IMR-90 (cell line): ENCODE data around the gene CRACDL. TPM values are rescaled to one million over a fixed set of nuclear protein-coding genes. Genes with fewer than 3 reads are reported as not detected.

ENCODE experiments used
- ATAC-seq: fragments of 200-7000 bp; cut with Tn5 transposase; 2 replicates; pipeline ENCODE4 v1.9.1; 2020; ENCODE audit warnings: low read depth, mild to moderate bottlenecking, moderate library complexity
- BruUV-seq: library from RNA; stranded (reverse); fragments of 400-500 nt; replicated peaks from 2 replicates; lab custom pipeline; 2021; lab: Mats Ljungman, UMichigan
- CTCF ChIA-PET: fragments of 300-600 bp; formaldehyde crosslinking; extraction: SDS; loops from one replicate; lab custom pipeline; 2021; ENCODE audit warnings: antibody characterized with exemption; lab: Yijun Ruan, JAX
- POLR2A ChIA-PET: fragments of 300-600 bp; sonication (Branson Sonifier 250); formaldehyde crosslinking; loops from one replicate; lab custom pipeline; 2022; ENCODE audit warnings: antibody characterized with exemption; ENCODE audit not compliant: unreplicated experiment; lab: Charles Lee
- DNase-seq: peaks from one replicate; pipeline ENCODE4 v3.0.0; 2013
- H2AFZ ChIP-seq: replicated peaks from 2 replicates; pipeline ENCODE3; 2013; ENCODE audit warnings: low read length, mild to moderate bottlenecking; ENCODE audit not compliant: poor library complexity
- H2AK5ac ChIP-seq: 2 replicates; pipeline ENCODE4 v1.6.1; 2013; ENCODE audit warnings: low read depth, low read length, inconsistent platforms
- H2AK9ac ChIP-seq: replicated peaks from 2 replicates; pipeline ENCODE3; 2013; ENCODE audit warnings: mild to moderate bottlenecking, low read depth, low read length, moderate library complexity; ENCODE audit not compliant: poor library complexity
- H2BK120ac ChIP-seq: 2 replicates; pipeline ENCODE4 v1.6.1; 2013; ENCODE audit warnings: low read depth, low read length, inconsistent platforms
- H2BK15ac ChIP-seq: 3 replicates; pipeline ENCODE4 v1.6.1; 2013; ENCODE audit warnings: low read depth, low read length, inconsistent platforms
- H2BK20ac ChIP-seq: 2 replicates; pipeline ENCODE4 v1.6.1; 2013; ENCODE audit warnings: low read depth, mild to moderate bottlenecking, inconsistent platforms, low read length, moderate library complexity
- H2BK5ac ChIP-seq: 2 replicates; pipeline ENCODE4 v1.6.1; 2013; ENCODE audit warnings: mild to moderate bottlenecking, low read depth, low read length, inconsistent platforms; ENCODE audit not compliant: poor library complexity, severe bottlenecking
- H3K14ac ChIP-seq: replicated peaks from 2 replicates; pipeline ENCODE4 v1.6.1; 2013; ENCODE audit warnings: low read depth, low read length, inconsistent platforms
- H3K18ac ChIP-seq: 2 replicates; pipeline ENCODE4 v1.6.1; 2013; ENCODE audit warnings: low read depth, low read length, control low read depth
- H3K23ac ChIP-seq: 2 replicates; pipeline ENCODE4 v1.6.1; 2013; ENCODE audit warnings: low read depth, low read length, inconsistent platforms
- H3K27ac ChIP-seq: 2 replicates; pipeline ENCODE4 v1.5.1; 2013; ENCODE audit warnings: mild to moderate bottlenecking, control low read depth, low read length; ENCODE audit not compliant: insufficient read depth
- H3K27me3 ChIP-seq: 2 replicates; pipeline ENCODE4 v1.6.1; 2013; ENCODE audit warnings: low read length; ENCODE audit not compliant: control insufficient read depth, insufficient read depth
- H3K36me3 ChIP-seq: 2 replicates; pipeline ENCODE4 v1.6.1; 2013; ENCODE audit warnings: low read length, mixed read lengths; ENCODE audit not compliant: control insufficient read depth, insufficient read depth
- H3K4ac ChIP-seq: 2 replicates; pipeline ENCODE4 v1.6.1; 2013; ENCODE audit warnings: low read depth, low read length, inconsistent platforms
- H3K4me1 ChIP-seq: 2 replicates; pipeline ENCODE4 v1.6.1; 2013; ENCODE audit warnings: low read length, mixed read lengths; ENCODE audit not compliant: control insufficient read depth, insufficient read depth
- H3K4me2 ChIP-seq: 2 replicates; pipeline ENCODE4 v1.6.1; 2013; ENCODE audit warnings: low read depth, mild to moderate bottlenecking, control low read depth, low read length, moderate library complexity
- H3K4me3 ChIP-seq: 2 replicates; pipeline ENCODE4 v1.5.1; 2013; ENCODE audit warnings: low read depth, mild to moderate bottlenecking, control low read depth, low read length, moderate library complexity; ENCODE audit not compliant: insufficient read depth
- H3K56ac ChIP-seq: 2 replicates; pipeline ENCODE4 v1.6.1; 2013; ENCODE audit warnings: low read length, inconsistent platforms; ENCODE audit not compliant: insufficient read depth; ENCODE audit errors: extremely low read depth
- H3K79me1 ChIP-seq, 2 experiments: 2 replicates each; pipeline ENCODE4 v1.6.1; 2013; ENCODE audit warnings: low read length in 2 of 2, inconsistent platforms in 1 of 2, low read depth in 1 of 2
- H3K9ac ChIP-seq: 2 replicates; pipeline ENCODE4 v1.6.1; 2013; ENCODE audit warnings: low read depth, low read length, control low read depth
- H3K9me1 ChIP-seq: 2 replicates; pipeline ENCODE4 v1.6.1; 2013; ENCODE audit warnings: low read length, inconsistent platforms; ENCODE audit not compliant: insufficient read depth
- H3K9me3 ChIP-seq: 2 replicates; pipeline ENCODE4 v1.6.1; 2013; ENCODE audit warnings: low read length; ENCODE audit not compliant: control insufficient read depth, insufficient read depth
- H4K20me1 ChIP-seq: 2 replicates; pipeline ENCODE4 v1.6.1; 2013; ENCODE audit warnings: low read length, inconsistent platforms; ENCODE audit not compliant: insufficient read depth
- H4K5ac ChIP-seq: 2 replicates; pipeline ENCODE4 v1.6.1; 2013; ENCODE audit warnings: mild to moderate bottlenecking, low read depth, low read length, control low read depth
- H4K8ac ChIP-seq, 2 experiments: 2 replicates each; pipeline ENCODE4 v1.6.1; 2013; ENCODE audit warnings: low read depth in 2 of 2, low read length in 2 of 2, control low read depth in 1 of 2, inconsistent platforms in 1 of 2
- H4K91ac ChIP-seq: 2 replicates; pipeline ENCODE4 v1.6.1; 2013; ENCODE audit warnings: low read depth, low read length, inconsistent platforms; ENCODE audit not compliant: insufficient read depth
- BHLHE40 ChIP-seq: fragments of 150-350 bp; IDR thresholded peaks from 2 replicates; pipeline ENCODE4 v1.6.1; 2016; ENCODE audit warnings: mild to moderate bottlenecking, low read depth, low read length
- FOS ChIP-seq: fragments of 150-350 bp; IDR thresholded peaks from 2 replicates; pipeline ENCODE4 v1.6.1; 2016; ENCODE audit warnings: low read depth, low read length
- MAFK ChIP-seq: IDR thresholded peaks from 2 replicates; pipeline ENCODE4 v1.6.1; 2012; ENCODE audit warnings: low read depth, low read length, improper control_type of control experiment
- MXI1 ChIP-seq: IDR thresholded peaks from 2 replicates; pipeline ENCODE4 v1.6.1; 2012; ENCODE audit warnings: low read depth, mild to moderate bottlenecking, low read length, moderate library complexity, borderline replicate concordance
- NFE2L2 ChIP-seq: fragments of 150-350 bp; IDR thresholded peaks from 2 replicates; pipeline ENCODE4 v1.6.1; 2016; ENCODE audit warnings: low read depth, mild to moderate bottlenecking, low read length
- RFX5 ChIP-seq: IDR thresholded peaks from 2 replicates; pipeline ENCODE4 v1.8.0; 2012; ENCODE audit warnings: low read depth, mild to moderate bottlenecking, low read length, moderate library complexity
- WGBS, 2 experiments: methylation state at CpG; one replicate each; pipeline versions ENCODE4 v1.1.5 to v1.1.7; 2013; ENCODE audit warnings: missing lambda C conversion rate in 2 of 2; ENCODE audit not compliant: insufficient read length in 1 of 2; ENCODE audit errors: extremely low coverage in 2 of 2; 5-methylcytosine and 5-hydroxymethylcytosine counted together
- dilution Hi-C: fragments of 300-500 bp; cut with HindIII; formaldehyde crosslinking; loops from one replicate; pipeline ENCODE4 v1.14.3; 2018; ENCODE audit warnings: low sequenced_read_pairs; ENCODE audit not compliant: unreplicated experiment
- in situ Hi-C: fragments of 300-500 bp; cut with MboI; formaldehyde crosslinking; loops from 3 replicates; pipeline ENCODE4 v1.14.3; 2019; ENCODE audit warnings: low sequenced_read_pairs, inconsistent platforms, mixed read lengths
- intact Hi-C: fragments of 100-400 bp; cut with micrococcal nuclease; formaldehyde crosslinking; loops from 2 replicates; pipeline ENCODE4 v1.10.0; 2022
- polyA plus RNA-seq, 3 experiments: library from polyadenylated mRNA; depleted of rRNA; stranded (reverse); fragments of >200 nt; gene quantifications; 2 replicates each; pipeline ENCODE4 v1.2.3, GENCODE V29; 2012; ENCODE audit warnings: low replicate concordance in 1 of 3
- total RNA-seq: library from RNA; depleted of rRNA; stranded (reverse); fragments of >200 nt; gene quantifications from 2 replicates; pipeline ENCODE4 v1.2.3, GENCODE V29; 2012

Gene CRACDL
- total and polyA plus RNA-seq, 2 of the 4 experiments (the other 2 are of a cell fraction) = not detected

DNA sequence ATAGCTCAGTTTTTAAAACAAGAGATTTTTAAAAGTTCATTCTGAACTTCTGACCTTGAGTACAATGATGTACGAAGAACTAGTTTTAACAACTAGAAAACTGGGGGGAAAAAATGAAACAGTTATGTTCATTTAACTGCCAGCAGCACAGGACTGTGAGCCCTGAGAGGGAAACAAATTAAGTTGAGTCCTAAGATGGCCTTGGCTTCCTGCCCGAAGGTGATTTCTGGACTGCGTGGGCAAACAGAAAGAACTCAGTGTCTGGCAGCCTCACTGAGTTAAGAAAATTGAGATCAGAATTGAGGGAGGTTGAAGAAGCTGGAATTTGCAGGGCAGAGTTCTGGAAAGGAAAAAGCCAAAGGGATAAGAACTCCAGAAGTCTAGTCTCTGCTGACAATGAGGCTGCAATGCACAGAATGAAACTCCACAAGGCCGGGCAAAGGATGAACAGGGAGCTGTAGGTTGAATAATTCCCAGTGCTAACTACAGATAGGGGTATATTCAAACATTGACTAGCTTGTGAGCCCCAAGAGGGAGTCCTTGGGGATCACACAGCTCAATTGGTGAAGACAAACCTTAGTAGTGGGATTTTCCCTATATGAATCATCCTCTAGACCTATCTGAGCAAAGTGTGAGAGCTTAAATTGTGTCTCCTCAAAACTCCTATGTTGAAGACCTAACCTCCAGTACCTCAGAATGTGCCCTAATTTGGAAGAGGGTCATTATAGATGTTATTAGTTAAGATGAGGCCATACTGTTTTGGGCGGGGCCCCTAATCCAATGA lies 13.1 kb upstream of the CRACDL start:
- Histone ChIP-seq H3K14ac (no peak overlapping the region), H4K8ac (no peak overlapping the region), H2AK5ac (no peak overlapping the region), H2BK20ac (no peak overlapping the region), H3K23ac (no peak overlapping the region), H3K9ac (no peak overlapping the region), H3K27me3 (peaks cover 5% of the 10 kb centered on the region; the same call in 1 of the 2 replicates), H3K4me2 (no peak overlapping the region), H3K18ac (no peak overlapping the region), H2BK120ac (no peak overlapping the region), H4K91ac (no peak overlapping the region), H4K5ac (no peak overlapping the region), H3K36me3 (no peaks in the 10 kb centered on the region), H3K9me1 (no peaks in the 10 kb centered on the region), H4K20me1 (no peaks in the 10 kb centered on the region), H2AK9ac (no peak overlapping the region), H2BK5ac (no peak overlapping the region), H3K4ac (no peak overlapping the region), H2BK15ac (no peak overlapping the region), H2AFZ (no peak overlapping the region), H3K4me1 (no peaks in the 10 kb centered on the region), H3K79me1 (no peaks in the 10 kb centered on the region), H3K9me3 (no peaks in the 10 kb centered on the region), H3K4me3 (no peak overlapping the region), H3K27ac (no peak overlapping the region), H3K56ac (no peak overlapping the region)
- POLR2A ChIA-PET = no interaction called here
- intact Hi-C loops = no loop called here
- ATAC-seq (no peak), DNase-seq (no peak)
- in situ Hi-C loops = no loop called here
- CTCF ChIA-PET = no interaction called here
- TF ChIP-seq BHLHE40 (no peak), RFX5 (no peak), FOS (no peak), NFE2L2 (no peak), MXI1 (no peak), MAFK (no peak)
- BruUV-seq = no TSS peak
- dilution Hi-C loops = no loop called here
- 40% methylated on average over 1 of the region's 5 CpGs; no CpG with 5 or more reads in 1 of the 2 experiments for WGBS, 2 experiments
